Heart right ventricle (tissue), 16 donors: ENCODE results near the gene ACAT1. TPM values are rescaled to one million over a fixed set of nuclear protein-coding genes. Genes with fewer than 3 reads are reported as not detected.

Source experiments
- ATAC-seq, 8 donors: fragments of 200-7000 bp; cut with Tn5 transposase; one replicate each; pipeline ENCODE4 v1.9.1; 2020; ENCODE audit warnings: mild to moderate bottlenecking in 8 of 8, moderate library complexity in 8 of 8, moderate number of reproducible peaks in 1 of 8
- DNase-seq, 2 donors: peaks; one replicate each; pipeline ENCODE4 v3.0.0-alpha.2; 2020
- H3K27ac ChIP-seq, 10 donors: fragments of 200-600 bp; sonication (generic) in 2 of 10; one replicate each; pipeline versions ENCODE4 v1.5.0 to v1.8.0; 2020 to 2022; ENCODE audit warnings: mild to moderate bottlenecking in 3 of 10
- H3K27me3 ChIP-seq, 7 donors: fragments of 200-600 bp; one replicate each; pipeline ENCODE4 v1.8.0; 2021 to 2022; ENCODE audit warnings: mild to moderate bottlenecking in 2 of 7
- H3K36me3 ChIP-seq, 9 donors: fragments of 200-600 bp; sonication (generic) in 1 of 9; one replicate each; pipeline versions ENCODE4 v1.5.0 to v1.8.0; 2020 to 2022; ENCODE audit warnings: mild to moderate bottlenecking in 2 of 9
- H3K4me1 ChIP-seq, 9 donors: fragments of 200-600 bp; sonication (generic) in 1 of 9; one replicate each; pipeline versions ENCODE4 v1.5.0 to v1.8.0; 2020 to 2022; ENCODE audit warnings: mild to moderate bottlenecking in 4 of 9
- H3K4me3 ChIP-seq, 10 donors: fragments of 200-600 bp; sonication (generic) in 2 of 10; one replicate each; pipeline versions ENCODE4 v1.5.0 to v1.8.0; 2020 to 2022; ENCODE audit warnings: mild to moderate bottlenecking in 7 of 10, moderate library complexity in 2 of 10
- H3K9me3 ChIP-seq, 11 donors: fragments of 200-600 bp in 10 of 11; sonication (generic) in 2 of 11; one replicate each; pipeline versions ENCODE4 v1.5.0 to v1.8.0; 2013 to 2022; ENCODE audit warnings: mild to moderate bottlenecking in 2 of 11, control low read depth in 1 of 11, moderate library complexity in 1 of 11
- CTCF ChIP-seq, 9 donors: fragments of 200-600 bp; sonication (generic) in 2 of 9; IDR thresholded peaks; one replicate each; pipeline versions ENCODE4 v1.5.0 to v1.8.0; 2021 to 2022; ENCODE audit warnings: antibody characterized with exemption in 9 of 9, mild to moderate bottlenecking in 5 of 9, moderate library complexity in 1 of 9
- WGBS, 2 donors: extraction: QIAGEN DNeasy Blood & Tissue Kit; methylation state at CpG; one replicate each; pipeline ENCODE4 v1.1.7; 2013; ENCODE audit warnings: inconsistent platforms in 1 of 2; 5-methylcytosine and 5-hydroxymethylcytosine counted together
- intact Hi-C, 10 donors: fragments of 100-400 bp; cut with DNase I; formaldehyde crosslinking; loops; one replicate each; pipeline versions ENCODE4 v1.11.1 to v1.14.2; 2022
- polyA plus RNA-seq, 2 donors: library from polyadenylated mRNA; stranded (reverse); fragments of 200-250 nt; gene quantifications; one replicate each; pipeline ENCODE4 v1.2.3, GENCODE V29; 2013
- total RNA-seq, 10 donors: library from RNA; stranded (reverse); fragmentation: NEBNext Ultra II Directional in 3 of 10; extraction: Animal tissue kit (Norgen Biotek cat#: 25700) in 3 of 10; gene quantifications; one replicate each; pipeline versions ENCODE4 v1.2.1 to v1.2.4, GENCODE V29; 2021 to 2023
- donor health status: Arrhythmogenic right ventricular cardiomyopathy.
- donor health status: ischemic (EF 13 %, LVEDD 7.1; RV severe dilation, severe dysfunction).
- donor health status: healthy with polysubstance abuse.
- donor health status: DM: no; HTN: yes; CAD: no.
- donor health status: DM: no; HTN: no; CAD: no.
- donor health status: ischemic (EF 25% LVEDD 6.9; RV normal size, moderate dysfunction).
- donor health status: ischemic (EF 25% LVEDD 5.7; RV mildly dilated, moderate dysfunction).
- donor health status: healthy.
- donor health status: DM: yes; HTN: yes; CAD: no.
- donor health status: Ischemic cardiomyopathy.
- donor health status: ischemic (EF 35%, LVEDD 5.7; RV mildly dilated, moderate dysfunction).
- donor health status: nonischemic (EF 11% LVEDD 7.7; RV severe dilation, severe dysfunction).
- donor health status: DM: yes; HTN: yes; CAD: no.
- donor health status: PGD.
- donor health status: ischemic (EF 29% LVEDD 5.4; RV normal size, mild dysfunction).
- donor health status: nonischemic (EF 23%, LVEDD 6.1; RV moderate dilation, normal function).

The ACAT1 gene
- total and polyA plus RNA-seq, 12 donors: 158 to 535 (median 376) TPM

- DNase-seq (no peak), ATAC-seq (no peak)
- H3K9me3 ChIP-seq: no peaks in the 10 kb centered on the region
- no peak overlapping the region for H3K4me3 ChIP-seq
- no peak overlapping the region for H3K27ac ChIP-seq
- WGBS, 2 donors: 96 to 99% methylated on average over 3 of the region's 3 CpGs
- intact Hi-C loops: no loop called here
- no peak for TF ChIP-seq CTCF (IDR thresholded peaks at IDR 0.05)
- no peaks in the 10 kb centered on the region for H3K27me3 ChIP-seq
- peaks cover 0 to 62% (median 14%) of the 10 kb centered on the region in 9 donors for H3K36me3 ChIP-seq
- peaks cover 0 to 23% (median 4%) of the 10 kb centered on the region in 9 donors for H3K4me1 ChIP-seq
Observed at GRCh38 chr11:108196901-108197300, 75.5 kb downstream of the ACAT1 start.

Other genes with a start within 250 kb of the ACAT1 start
- 1 to 10 TPM in 1 of 10 donors, under 1 TPM in 7, not detected in 2; 0.15 to 3.0 (median 0.32) TPM for gene RAB39A, start 193.1 kb upstream of the ACAT1 start, total RNA-seq
- under 1 TPM in 1 of 2 donors, not detected in 1; 0.01 TPM for gene RAB39A, start 193.1 kb upstream of the ACAT1 start, polyA plus RNA-seq
- 10 to 100 TPM; 34.8 to 51.3 (median 42.6) TPM for gene CUL5, start 112.7 kb upstream of the ACAT1 start, total RNA-seq
- 1 to 10 TPM; 5.9 to 6.6 TPM for gene CUL5, start 112.7 kb upstream of the ACAT1 start, polyA plus RNA-seq
- 10 to 100 TPM in 4 of 10 donors, 1 to 10 TPM in 6; 7.6 to 11.4 (median 9.5) TPM for gene NPAT, start 101.1 kb downstream of the ACAT1 start, total RNA-seq
- gene NPAT, start 101.1 kb downstream of the ACAT1 start, polyA plus RNA-seq: 1 to 10 TPM; 1.9 to 2.1 TPM
- gene ATM, start 101.5 kb downstream of the ACAT1 start, total RNA-seq: 10 to 100 TPM; 23.5 to 50.7 (median 34.1) TPM
- gene ATM, start 101.5 kb downstream of the ACAT1 start, polyA plus RNA-seq: 10 to 100 TPM in 1 of 2 donors, 1 to 10 TPM in 1; 9.4 to 20.3 TPM